Effector memory CD4-positive, alpha-beta T cell (primary cell): Measurements from ENCODE around the gene OLAH.

Source experiments
- DNase-seq, 3 donors: peaks; one replicate each; pipeline ENCODE4 v3.0.0-alpha.2; 2020
- H3K27ac ChIP-seq: 2 replicates; pipeline ENCODE4 v1.7.0; 2013; ENCODE audit warnings: mild to moderate bottlenecking, low read length, moderate library complexity; ENCODE audit not compliant: insufficient read depth, poor library complexity, severe bottlenecking
- H3K27me3 ChIP-seq: replicated peaks from 2 replicates; pipeline ENCODE4 v1.7.0; 2013; ENCODE audit warnings: mild to moderate bottlenecking, low read length; ENCODE audit not compliant: insufficient read depth, control insufficient read depth, poor library complexity, severe bottlenecking
- H3K36me3 ChIP-seq: 2 replicates; pipeline ENCODE4 v1.7.0; 2013; ENCODE audit warnings: mild to moderate bottlenecking, low read length, moderate library complexity; ENCODE audit not compliant: control insufficient read depth, insufficient read depth
- H3K4me1 ChIP-seq: 2 replicates; pipeline ENCODE4 v1.7.0; 2013; ENCODE audit warnings: low read length, mild to moderate bottlenecking; ENCODE audit not compliant: control insufficient read depth, insufficient read depth, poor library complexity, severe bottlenecking
- H3K4me3 ChIP-seq: 2 replicates; pipeline ENCODE4 v1.7.0; 2013; ENCODE audit warnings: low read length, low read depth, mild to moderate bottlenecking; ENCODE audit not compliant: insufficient read depth, poor library complexity, severe bottlenecking
- H3K9me3 ChIP-seq: 2 replicates; pipeline ENCODE4 v1.7.0; 2013; ENCODE audit warnings: mild to moderate bottlenecking, low read length, moderate library complexity; ENCODE audit not compliant: control insufficient read depth

Gene OLAH

DNA sequence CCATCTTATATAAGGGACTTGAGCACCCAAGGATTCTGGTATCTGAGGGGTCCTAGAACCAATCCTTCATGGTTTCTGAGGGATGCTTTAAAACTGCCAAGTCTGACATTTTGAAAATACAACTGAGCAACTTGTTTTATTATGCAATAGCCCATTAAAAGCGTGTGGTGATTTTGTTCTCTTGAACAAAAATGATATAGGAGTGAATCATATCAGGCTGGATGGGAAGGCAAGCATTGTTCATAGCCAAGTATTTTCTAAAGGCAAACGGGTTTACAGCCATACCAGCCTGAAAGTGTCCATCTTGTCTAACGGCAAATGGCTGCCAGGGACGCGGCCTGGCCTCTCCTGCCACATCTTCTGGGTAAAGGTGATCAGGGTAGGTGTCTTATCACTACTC, 76.8 kb downstream of the OLAH start:
- Histone ChIP-seq H3K27me3 (no peaks in the 10 kb centered on the region), H3K27ac (no peak overlapping the region), H3K4me1 (no peaks in the 10 kb centered on the region), H3K9me3 (no peaks in the 10 kb centered on the region), H3K4me3 (no peak overlapping the region), H3K36me3 (peaks cover 17% of the 10 kb centered on the region)
- no peak for DNase-seq

- H3K27ac ChIP-seq: no peak overlapping the region
- no peak for DNase-seq
- no peaks in the 10 kb centered on the region for H3K27me3 ChIP-seq
- no peak overlapping the region for H3K4me3 ChIP-seq
- no peaks in the 10 kb centered on the region for H3K4me1 ChIP-seq
- H3K9me3 ChIP-seq: no peaks in the 10 kb centered on the region
- H3K36me3 ChIP-seq: peaks cover 26% of the 10 kb centered on the region
Measured at GRCh38 chr10:15121707-15122106, 78.0 kb downstream of the OLAH start.

DNA sequence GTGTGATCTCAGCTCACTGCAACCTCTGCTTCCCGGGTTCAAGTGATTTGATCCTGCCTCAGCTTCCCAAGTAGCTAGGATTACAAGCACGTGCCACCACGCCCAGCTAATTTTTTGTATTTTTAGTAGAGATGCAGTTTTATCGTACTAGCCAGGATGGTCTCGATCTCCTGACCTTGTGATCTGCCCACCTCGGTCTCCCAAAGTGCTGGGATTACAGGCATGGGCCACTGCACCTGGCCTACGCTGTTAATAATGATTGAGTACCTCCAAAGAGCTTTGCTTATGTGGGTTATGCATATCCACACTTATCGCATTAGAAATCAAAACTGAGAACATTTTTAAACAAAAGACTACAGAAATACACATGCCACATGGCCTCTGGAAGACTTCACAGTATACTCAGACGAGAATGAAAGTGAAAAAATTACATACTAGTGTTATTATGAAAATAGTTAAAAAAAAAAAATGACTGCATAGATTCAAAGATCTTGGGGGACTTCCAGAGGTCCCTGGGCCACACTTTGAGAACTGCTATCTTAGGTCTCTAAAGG, 78.8 kb downstream of the OLAH start:
- DNase-seq: no peak
- no peak overlapping the region for H3K4me3 ChIP-seq
- H3K4me1 ChIP-seq: no peaks in the 10 kb centered on the region
- peaks cover 27% of the 10 kb centered on the region for H3K36me3 ChIP-seq
- no peaks in the 10 kb centered on the region for H3K9me3 ChIP-seq
- H3K27me3 ChIP-seq: no peaks in the 10 kb centered on the region
- H3K27ac ChIP-seq: no peak overlapping the region
